Measurements from ENCODE around the gene RBPMS2. TPM values are rescaled to one million over a fixed set of nuclear protein-coding genes. Genes with fewer than 3 reads are reported as not detected.

RBPMS2 gene
- total and polyA plus RNA-seq, 2 of the 8 experiments (the other 6 are each of a cell fraction or from before 2014, with no cell fraction given) = 55.8 to 238 TPM

DNA sequence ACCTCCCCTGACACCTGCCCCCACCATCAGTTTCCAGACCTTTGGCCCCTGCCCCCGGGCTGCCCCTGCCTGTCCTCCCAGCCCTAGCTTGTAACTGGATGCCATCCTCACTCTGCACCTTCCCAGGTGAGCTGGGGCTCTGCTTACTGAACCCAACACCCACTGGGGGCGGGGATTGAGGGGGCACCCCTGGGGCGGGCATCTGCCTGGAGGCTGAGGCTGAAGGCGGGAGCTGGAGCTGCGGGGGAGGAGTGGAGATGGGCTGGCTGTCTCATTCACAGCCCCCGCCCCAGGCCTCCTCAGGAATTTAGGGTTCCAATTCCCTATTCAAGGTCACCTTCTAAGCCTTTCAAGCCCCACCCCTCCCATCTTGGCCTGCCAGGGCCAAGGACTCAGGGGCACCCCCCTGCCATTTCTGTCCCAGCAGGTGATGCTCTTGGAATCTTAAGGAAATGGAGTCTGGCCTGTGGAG, 32.4 kb upstream of the RBPMS2 start (continued):
- TF ChIP-seq BCL11A (IDR thresholded peaks at IDR 0.05; ENCODE audit: low read depth in 2 of 2, low read length in 2 of 2) (no peak), CREB1 (IDR thresholded peaks at IDR 0.05) (no peak), SIRT6 (IDR thresholded peaks at IDR 0.05; ENCODE audit: low read length) (no peak), ASH2L (IDR thresholded peaks at IDR 0.05; ENCODE audit: low read length) (peak; percentile 16), SP1 (IDR thresholded peaks at IDR 0.05; ENCODE audit: low read depth, low read length) (0 out of 2 replicates have a peak, but pooled peaks have one; percentile 35), EZH2 (IDR thresholded peaks at IDR 0.05; ENCODE audit: low read depth, low read length, severe bottlenecking) (no peak), CBX8 (IDR thresholded peaks at IDR 0.05; ENCODE audit: borderline replicate concordance, low read depth, low read length) (no peak), TAF1 (IDR thresholded peaks at IDR 0.05; ENCODE audit: low read depth, low read length) (peak; percentile 60), TEAD4 (IDR thresholded peaks at IDR 0.05; ENCODE audit: low read depth, low read length) (peak; percentile 85), POLR2A (IDR thresholded peaks at IDR 0.05; ENCODE audit: control extremely low read depth in 1 of 2, low read depth in 2 of 2, low read length in 2 of 2) (peak in 1 of 2 experiments; percentile 88; a peak in 2 of 3 replicates), EGR1 (IDR thresholded peaks at IDR 0.05; ENCODE audit: borderline replicate concordance, low read depth, low read length) (peak; percentile 74; the same call in 1 of the 2 replicates), RFX5 (IDR thresholded peaks at IDR 0.05; ENCODE audit: borderline replicate concordance, low read depth, low read length) (no peak), POLR2AphosphoS5 (IDR thresholded peaks at IDR 0.05; ENCODE audit: low read depth, low read length) (peak; percentile 90; the same call in 1 of the 2 replicates)

Measured in H1 (cell line).